Measurements from ENCODE around the gene AGAP9.
"Not testable (repeated sequence)": the region's sequence is repeated elsewhere in the genome, so short reads cannot be mapped to it uniquely, and the experiment has no call there.

AGAP9 gene

DNA sequence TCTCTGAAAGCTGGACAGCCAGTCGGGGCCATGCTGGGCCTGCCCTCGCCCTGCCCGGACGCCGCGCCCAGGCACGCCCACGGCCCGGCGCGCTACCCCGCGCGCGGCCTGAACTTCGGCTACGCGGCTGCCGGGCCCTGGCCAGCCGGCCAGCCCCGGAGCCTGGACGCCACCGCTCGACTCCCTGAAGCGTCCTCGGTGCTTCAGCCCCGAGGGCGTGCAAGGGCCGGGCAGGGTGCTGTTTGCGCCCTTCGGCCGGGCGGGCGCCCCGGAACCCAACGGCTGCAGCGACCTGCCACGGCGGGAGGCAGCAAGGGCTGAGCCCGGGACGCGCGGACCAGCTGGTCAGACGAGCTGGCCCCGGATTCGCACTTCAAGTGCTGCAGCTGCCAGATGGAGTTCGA, 42.1 kb upstream of the AGAP9 start:
- not testable (repeated sequence) for H3K4ac ChIP-seq (ENCODE audit: low read length); H3K4me3 ChIP-seq (ENCODE audit: low read length in 2 of 2); H2BK15ac ChIP-seq (ENCODE audit: low read length); H3K9me3 ChIP-seq (replicated peaks in 1 of 2; ENCODE audit: control insufficient read depth in 2 of 2, insufficient read depth in 1 of 2, low read depth in 1 of 2, low read length in 2 of 2); H2BK120ac ChIP-seq (ENCODE audit: low read depth, low read length); H2AK5ac ChIP-seq (ENCODE audit: low read depth, low read length); H2BK5ac ChIP-seq (ENCODE audit: low read length); H3K4me2 ChIP-seq (ENCODE audit: insufficient read depth, low read length, poor library complexity, severe bottlenecking); H3K9ac ChIP-seq (ENCODE audit: low read depth, low read length, poor library complexity); H3K36me3 ChIP-seq (replicated peaks in 1 of 2; ENCODE audit: control insufficient read depth in 2 of 2, insufficient read depth in 2 of 2, low read length in 2 of 2); H3K27ac ChIP-seq (replicated peaks; ENCODE audit: low read length); H4K8ac ChIP-seq (ENCODE audit: low read depth, low read length); DNase-seq (ENCODE audit: low spot score); H3K79me1 ChIP-seq (ENCODE audit: low read depth, low read length); H2AFZ ChIP-seq (ENCODE audit: low read length); H3K18ac ChIP-seq (ENCODE audit: low read length); H3K27me3 ChIP-seq (ENCODE audit: control insufficient read depth in 3 of 3, insufficient read depth in 3 of 3, low read depth in 1 of 3, low read length in 3 of 3); H2BK12ac ChIP-seq (ENCODE audit: low read length); H3K4me1 ChIP-seq (ENCODE audit: control insufficient read depth in 2 of 2, insufficient read depth in 1 of 2, low read depth in 1 of 2, low read length in 2 of 2); H3K23ac ChIP-seq (ENCODE audit: low read depth, low read length, poor library complexity); H4K91ac ChIP-seq (ENCODE audit: low read depth, low read length, poor library complexity); H3K14ac ChIP-seq (ENCODE audit: low read length)
- WGBS, 2 donors (ENCODE audit: extremely low coverage in 2 of 2, insufficient read length in 2 of 2, insufficient replicate concordance in 1 of 2) = no CpG with 5 or more reads among the region's 47 CpGs

- H3K27ac ChIP-seq (replicated peaks; ENCODE audit: low read length); H2BK5ac ChIP-seq (ENCODE audit: low read length); H4K91ac ChIP-seq (ENCODE audit: low read depth, low read length, poor library complexity); H3K4me1 ChIP-seq (ENCODE audit: control insufficient read depth in 2 of 2, insufficient read depth in 1 of 2, low read depth in 1 of 2, low read length in 2 of 2); H3K36me3 ChIP-seq (replicated peaks in 1 of 2; ENCODE audit: control insufficient read depth in 2 of 2, insufficient read depth in 2 of 2, low read length in 2 of 2); H3K9me3 ChIP-seq (replicated peaks in 1 of 2; ENCODE audit: control insufficient read depth in 2 of 2, insufficient read depth in 1 of 2, low read depth in 1 of 2, low read length in 2 of 2); H3K18ac ChIP-seq (ENCODE audit: low read length); H2BK12ac ChIP-seq (ENCODE audit: low read length); H3K27me3 ChIP-seq (ENCODE audit: control insufficient read depth in 3 of 3, insufficient read depth in 3 of 3, low read depth in 1 of 3, low read length in 3 of 3); H3K4me3 ChIP-seq (ENCODE audit: low read length in 2 of 2); H3K4me2 ChIP-seq (ENCODE audit: insufficient read depth, low read length, poor library complexity, severe bottlenecking); H3K14ac ChIP-seq (ENCODE audit: low read length); H2BK15ac ChIP-seq (ENCODE audit: low read length); H3K79me1 ChIP-seq (ENCODE audit: low read depth, low read length); H3K23ac ChIP-seq (ENCODE audit: low read depth, low read length, poor library complexity); H2BK120ac ChIP-seq (ENCODE audit: low read depth, low read length); H3K4ac ChIP-seq (ENCODE audit: low read length); H2AK5ac ChIP-seq (ENCODE audit: low read depth, low read length); DNase-seq (ENCODE audit: low spot score); H2AFZ ChIP-seq (ENCODE audit: low read length); H3K9ac ChIP-seq (ENCODE audit: low read depth, low read length, poor library complexity); H4K8ac ChIP-seq (ENCODE audit: low read depth, low read length): not testable (repeated sequence)
- no CpG with 5 or more reads among the region's 27 CpGs for WGBS, 2 donors (ENCODE audit: extremely low coverage in 2 of 2, insufficient read length in 2 of 2, insufficient replicate concordance in 1 of 2)
Observed at GRCh38 chr10:47564953-47565352, 41.5 kb upstream of the AGAP9 start.

- H2AK5ac ChIP-seq (ENCODE audit: low read depth, low read length); H3K9me3 ChIP-seq (replicated peaks in 1 of 2; ENCODE audit: control insufficient read depth in 2 of 2, insufficient read depth in 1 of 2, low read depth in 1 of 2, low read length in 2 of 2); H3K27ac ChIP-seq (replicated peaks; ENCODE audit: low read length); H3K79me1 ChIP-seq (ENCODE audit: low read depth, low read length); H3K4me1 ChIP-seq (ENCODE audit: control insufficient read depth in 2 of 2, insufficient read depth in 1 of 2, low read depth in 1 of 2, low read length in 2 of 2); H3K4me3 ChIP-seq (ENCODE audit: low read length in 2 of 2); H2BK15ac ChIP-seq (ENCODE audit: low read length); DNase-seq (ENCODE audit: low spot score); H2BK12ac ChIP-seq (ENCODE audit: low read length); H2BK120ac ChIP-seq (ENCODE audit: low read depth, low read length); H3K4me2 ChIP-seq (ENCODE audit: insufficient read depth, low read length, poor library complexity, severe bottlenecking); H3K14ac ChIP-seq (ENCODE audit: low read length); H3K9ac ChIP-seq (ENCODE audit: low read depth, low read length, poor library complexity); H3K4ac ChIP-seq (ENCODE audit: low read length); H3K18ac ChIP-seq (ENCODE audit: low read length); H4K8ac ChIP-seq (ENCODE audit: low read depth, low read length); H2BK5ac ChIP-seq (ENCODE audit: low read length); H3K36me3 ChIP-seq (replicated peaks in 1 of 2; ENCODE audit: control insufficient read depth in 2 of 2, insufficient read depth in 2 of 2, low read length in 2 of 2); H3K27me3 ChIP-seq (ENCODE audit: control insufficient read depth in 3 of 3, insufficient read depth in 3 of 3, low read depth in 1 of 3, low read length in 3 of 3); H2AFZ ChIP-seq (ENCODE audit: low read length); H3K23ac ChIP-seq (ENCODE audit: low read depth, low read length, poor library complexity); H4K91ac ChIP-seq (ENCODE audit: low read depth, low read length, poor library complexity): not testable (repeated sequence)
- no CpG with 5 or more reads among the region's 16 CpGs for WGBS, 2 donors (ENCODE audit: extremely low coverage in 2 of 2, insufficient read length in 2 of 2, insufficient replicate concordance in 1 of 2)
Observed at GRCh38 chr10:47564318-47564717, 40.9 kb upstream of the AGAP9 start.

- H2BK12ac ChIP-seq (ENCODE audit: low read length); H3K4ac ChIP-seq (ENCODE audit: low read length); H3K4me2 ChIP-seq (ENCODE audit: insufficient read depth, low read length, poor library complexity, severe bottlenecking); H4K91ac ChIP-seq (ENCODE audit: low read depth, low read length, poor library complexity); DNase-seq (ENCODE audit: low spot score); H3K27ac ChIP-seq (replicated peaks; ENCODE audit: low read length); H2BK120ac ChIP-seq (ENCODE audit: low read depth, low read length); H2BK5ac ChIP-seq (ENCODE audit: low read length); H3K9me3 ChIP-seq (replicated peaks in 1 of 2; ENCODE audit: control insufficient read depth in 2 of 2, insufficient read depth in 1 of 2, low read depth in 1 of 2, low read length in 2 of 2); H3K36me3 ChIP-seq (replicated peaks in 1 of 2; ENCODE audit: control insufficient read depth in 2 of 2, insufficient read depth in 2 of 2, low read length in 2 of 2); H3K9ac ChIP-seq (ENCODE audit: low read depth, low read length, poor library complexity); H3K4me1 ChIP-seq (ENCODE audit: control insufficient read depth in 2 of 2, insufficient read depth in 1 of 2, low read depth in 1 of 2, low read length in 2 of 2); H3K79me1 ChIP-seq (ENCODE audit: low read depth, low read length); H2AFZ ChIP-seq (ENCODE audit: low read length); H2AK5ac ChIP-seq (ENCODE audit: low read depth, low read length); H4K8ac ChIP-seq (ENCODE audit: low read depth, low read length); H3K4me3 ChIP-seq (ENCODE audit: low read length in 2 of 2); H2BK15ac ChIP-seq (ENCODE audit: low read length); H3K23ac ChIP-seq (ENCODE audit: low read depth, low read length, poor library complexity); H3K27me3 ChIP-seq (ENCODE audit: control insufficient read depth in 3 of 3, insufficient read depth in 3 of 3, low read depth in 1 of 3, low read length in 3 of 3); H3K14ac ChIP-seq (ENCODE audit: low read length); H3K18ac ChIP-seq (ENCODE audit: low read length): not testable (repeated sequence)
- no CpG with 5 or more reads among the region's 7 CpGs for WGBS, 2 donors (ENCODE audit: extremely low coverage in 2 of 2, insufficient read length in 2 of 2, insufficient replicate concordance in 1 of 2)
Observed at GRCh38 chr10:47560452-47560851, 37.0 kb upstream of the AGAP9 start.

Data from neuronal stem cell (in vitro differentiated cells).